ENCODE data around the gene ZNF625. TPM values are rescaled to one million over a fixed set of nuclear protein-coding genes. Genes with fewer than 3 reads are reported as not detected.

Gene ZNF625
- total RNA-seq, 1 experiment from 2014 or later: 30.7 TPM

DNA sequence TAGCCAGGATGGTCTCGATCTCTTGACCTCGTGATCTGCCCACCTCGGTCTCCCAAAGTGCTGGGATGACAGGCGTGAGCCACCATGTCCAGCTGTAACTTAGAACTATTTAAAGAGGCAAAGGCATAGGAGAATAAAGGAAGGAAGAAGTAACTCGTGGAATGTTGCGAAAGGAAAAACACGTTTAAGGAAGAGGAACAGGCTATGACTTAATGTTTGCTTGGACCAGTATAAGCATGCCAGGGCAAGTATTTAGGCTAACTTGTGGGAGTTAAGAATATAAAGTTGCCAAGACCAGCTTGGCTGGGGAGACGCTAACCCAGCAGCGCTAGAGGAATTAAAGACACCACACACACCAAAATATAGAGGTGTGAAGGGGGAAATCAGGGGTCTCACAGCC, 58.5 kb downstream of the ZNF625 start:
- H2BK120ac ChIP-seq (ENCODE audit: low read depth, low read length, poor library complexity, severe bottlenecking): no peak overlapping the region
- Mint-ChIP-seq H3K36me3 (ENCODE audit: insufficient read depth in 1 of 3, low read depth in 3 of 3) (peaks cover 84 to 90% (median 84%) of the 10 kb centered on the region in 3 experiments), H3K4me3 (no peak overlapping the region), H3K9me3 (peaks cover 50 to 82% of the 10 kb centered on the region in 2 experiments), H3K27ac (no peak overlapping the region), H3K27me3 (ENCODE audit: low read depth) (no peaks in the 10 kb centered on the region), H3K4me1 (peaks cover 3 to 11% of the 10 kb centered on the region in 2 experiments)
- no peak overlapping the region for H4K91ac ChIP-seq (ENCODE audit: insufficient read length, low read depth, low read length)
- no peak overlapping the region for H3K14ac ChIP-seq (ENCODE audit: insufficient read depth, low read length)
- H3T11ph ChIP-seq (ENCODE audit: low read length): no peak overlapping the region
- H3K18ac ChIP-seq (ENCODE audit: insufficient read length, low read depth, low read length): no peak overlapping the region
- no peaks in the 10 kb centered on the region for H4K20me1 ChIP-seq (ENCODE audit: control insufficient read depth, insufficient read depth, insufficient read length)
- H2BK5ac ChIP-seq (ENCODE audit: insufficient read length, low read length): no peak overlapping the region
- no peak overlapping the region for H2AK5ac ChIP-seq (ENCODE audit: insufficient read length, low read length)
- no peak overlapping the region for H3K9ac ChIP-seq (ENCODE audit: extremely low read depth, insufficient read length, low read length)
- no peaks in the 10 kb centered on the region for H3K4me1 ChIP-seq (ENCODE audit: insufficient read depth, low read length)
- no peak overlapping the region for H4K5ac ChIP-seq (ENCODE audit: insufficient read length, low read depth, low read length)
- H3K79me2 ChIP-seq (ENCODE audit: insufficient read depth, low read length): peaks cover 3% of the 10 kb centered on the region; the same call in 1 of the 2 replicates
- H3K23ac ChIP-seq (ENCODE audit: insufficient read length, low read depth, low read length): no peak overlapping the region
- no peaks in the 10 kb centered on the region for H3K27me3 ChIP-seq (ENCODE audit: insufficient read depth, low read length)
- H3K4me2 ChIP-seq (ENCODE audit: insufficient read depth, insufficient read length, low read length): no peak overlapping the region
- TF ChIP-seq, protein P1, sequence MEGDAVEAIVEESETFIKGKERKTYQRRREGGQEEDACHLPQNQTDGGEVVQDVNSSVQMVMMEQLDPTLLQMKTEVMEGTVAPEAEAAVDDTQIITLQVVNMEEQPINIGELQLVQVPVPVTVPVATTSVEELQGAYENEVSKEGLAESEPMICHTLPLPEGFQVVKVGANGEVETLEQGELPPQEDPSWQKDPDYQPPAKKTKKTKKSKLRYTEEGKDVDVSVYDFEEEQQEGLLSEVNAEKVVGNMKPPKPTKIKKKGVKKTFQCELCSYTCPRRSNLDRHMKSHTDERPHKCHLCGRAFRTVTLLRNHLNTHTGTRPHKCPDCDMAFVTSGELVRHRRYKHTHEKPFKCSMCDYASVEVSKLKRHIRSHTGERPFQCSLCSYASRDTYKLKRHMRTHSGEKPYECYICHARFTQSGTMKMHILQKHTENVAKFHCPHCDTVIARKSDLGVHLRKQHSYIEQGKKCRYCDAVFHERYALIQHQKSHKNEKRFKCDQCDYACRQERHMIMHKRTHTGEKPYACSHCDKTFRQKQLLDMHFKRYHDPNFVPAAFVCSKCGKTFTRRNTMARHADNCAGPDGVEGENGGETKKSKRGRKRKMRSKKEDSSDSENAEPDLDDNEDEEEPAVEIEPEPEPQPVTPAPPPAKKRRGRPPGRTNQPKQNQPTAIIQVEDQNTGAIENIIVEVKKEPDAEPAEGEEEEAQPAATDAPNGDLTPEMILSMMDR (conservative IDR thresholded peaks at IDR 0.05): no peak
- H2AFZ ChIP-seq (ENCODE audit: low read length): no peak overlapping the region
- no CpG with 5 or more reads among the region's 9 CpGs for WGBS (ENCODE audit: extremely low coverage, insufficient read length, low lambda C conversion rate)
- no peak overlapping the region for H2BK12ac ChIP-seq (ENCODE audit: insufficient read length, low read depth, low read length)
- no peaks in the 10 kb centered on the region for H3K9me3 ChIP-seq (ENCODE audit: control insufficient read depth, low read depth, low read length)
- H3K56ac ChIP-seq (ENCODE audit: insufficient read length, low read depth, low read length): no peak overlapping the region
- no peak overlapping the region for H4K8ac ChIP-seq (replicated peaks; ENCODE audit: insufficient read length, low read depth, low read length)
- no peak overlapping the region for H2BK20ac ChIP-seq (ENCODE audit: low read depth, low read length, poor library complexity, severe bottlenecking)
- peaks cover 7% of the 10 kb centered on the region for H3K79me1 ChIP-seq (ENCODE audit: insufficient read depth, low read depth, low read length, poor library complexity, severe bottlenecking)
- H2BK15ac ChIP-seq (ENCODE audit: low read depth, low read length): no peak overlapping the region
- no peak for DNase-seq
- no peak overlapping the region for H3K4ac ChIP-seq (ENCODE audit: low read depth, low read length)
- H3K27ac ChIP-seq (ENCODE audit: insufficient read length, low read depth, low read length): no peak overlapping the region
- peaks cover 2% of the 10 kb centered on the region for H3K23me2 ChIP-seq (ENCODE audit: insufficient read length, low read depth, low read length, poor library complexity, severe bottlenecking)
